Stimulated activated CD8-positive, alpha-beta memory T cell treated with anti-CD3 and anti-CD28 coated beads, Interleukin-2, amount 100 ng/mL, for 48 hours (primary cell): Measurements from ENCODE around the gene PEAR1.

Experiments
- DNase-seq, 2 donors: peaks; one replicate each; pipeline ENCODE4 v3.0.0-alpha.2; 2020; ENCODE audit warnings: low read depth in 2 of 2

Gene PEAR1

GRCh38 chr1:156901966-156902915 is 8.7 kb downstream of the PEAR1 start:
- DNase-seq, result no peak

- DNase-seq, result no peak
These were observed 10.0 kb downstream of the PEAR1 start for GRCh38 chr1:156903328-156904091.

DNA sequence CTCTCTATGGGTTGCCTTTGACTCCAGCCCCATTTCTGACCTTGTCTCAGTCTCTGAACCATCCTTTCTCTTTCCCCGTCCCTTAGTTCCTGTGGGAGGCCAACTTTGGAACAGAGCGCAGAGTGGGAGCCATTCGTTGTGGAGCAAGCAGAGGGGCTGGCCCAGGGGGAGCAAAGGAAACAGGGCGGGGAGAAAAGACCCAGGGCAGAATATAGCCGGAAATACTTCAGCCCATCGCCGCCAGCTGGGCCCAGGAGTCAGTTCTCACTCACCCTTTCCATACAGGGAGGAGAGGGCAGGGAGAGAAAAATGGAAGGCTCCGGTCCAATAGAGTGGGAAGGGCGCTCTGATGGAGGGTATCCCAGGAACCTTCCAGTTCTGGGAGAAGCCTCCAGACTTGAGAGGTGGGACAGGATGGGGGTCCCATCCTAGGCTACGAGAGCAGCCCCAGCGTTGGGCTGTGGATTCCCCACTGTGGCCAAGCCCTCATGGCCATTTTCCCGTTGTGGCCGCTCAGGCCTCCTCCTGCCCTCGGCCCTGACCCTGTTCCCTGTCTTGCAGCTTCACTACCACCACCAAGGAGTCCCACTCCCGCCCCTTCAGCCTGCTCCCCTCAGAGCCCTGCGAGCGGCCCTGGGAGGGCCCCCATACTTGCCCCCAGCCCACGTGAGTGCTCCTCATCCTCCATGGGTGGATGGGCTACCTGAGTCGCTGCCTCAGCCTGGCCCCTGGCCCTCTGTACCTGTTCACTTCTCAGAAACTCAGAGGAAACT is 10.9 kb downstream of the PEAR1 start:
- no peak for DNase-seq

DNA sequence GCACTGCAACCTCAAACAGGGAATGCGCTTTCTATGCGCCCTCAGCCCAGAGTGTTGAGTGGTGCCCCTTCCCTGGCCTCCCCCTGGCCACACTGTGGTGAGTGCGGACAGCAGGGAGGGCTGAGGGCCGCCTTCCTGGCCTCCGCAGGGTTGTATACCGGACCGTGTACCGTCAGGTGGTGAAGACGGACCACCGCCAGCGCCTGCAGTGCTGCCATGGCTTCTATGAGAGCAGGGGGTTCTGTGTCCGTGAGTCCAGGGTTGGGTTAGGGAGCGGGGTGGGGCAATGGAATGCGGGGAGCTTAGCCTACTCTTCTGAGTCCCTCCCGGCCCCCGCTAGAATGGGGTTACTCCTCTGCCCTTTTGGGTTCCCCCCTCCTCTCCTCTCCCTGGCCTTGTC is 11.7 kb downstream of the PEAR1 start:
- no peak for DNase-seq

GRCh38 chr1:156905651-156906050 is 12.1 kb downstream of the PEAR1 start:
- DNase-seq, result no peak

- DNase-seq, result no peak
These were observed 12.8 kb downstream of the PEAR1 start for GRCh38 chr1:156906206-156906906.

DNA sequence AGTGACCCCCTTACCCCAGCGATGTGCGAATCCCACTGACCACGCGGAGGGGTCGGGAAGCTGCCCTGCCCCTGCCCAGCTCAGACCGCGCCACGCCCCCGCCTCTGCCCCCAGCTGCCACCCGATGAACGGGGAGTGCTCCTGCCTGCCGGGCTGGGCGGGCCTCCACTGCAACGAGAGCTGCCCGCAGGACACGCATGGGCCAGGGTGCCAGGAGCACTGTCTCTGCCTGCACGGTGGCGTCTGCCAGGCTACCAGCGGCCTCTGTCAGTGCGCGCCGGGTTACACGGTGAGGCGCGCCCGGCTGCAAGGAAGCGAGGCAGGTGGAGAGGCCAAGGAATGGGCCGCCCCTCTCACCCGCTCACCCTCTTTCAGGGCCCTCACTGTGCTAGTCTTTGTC is 15.0 kb downstream of the PEAR1 start:
- no peak for DNase-seq

DNA sequence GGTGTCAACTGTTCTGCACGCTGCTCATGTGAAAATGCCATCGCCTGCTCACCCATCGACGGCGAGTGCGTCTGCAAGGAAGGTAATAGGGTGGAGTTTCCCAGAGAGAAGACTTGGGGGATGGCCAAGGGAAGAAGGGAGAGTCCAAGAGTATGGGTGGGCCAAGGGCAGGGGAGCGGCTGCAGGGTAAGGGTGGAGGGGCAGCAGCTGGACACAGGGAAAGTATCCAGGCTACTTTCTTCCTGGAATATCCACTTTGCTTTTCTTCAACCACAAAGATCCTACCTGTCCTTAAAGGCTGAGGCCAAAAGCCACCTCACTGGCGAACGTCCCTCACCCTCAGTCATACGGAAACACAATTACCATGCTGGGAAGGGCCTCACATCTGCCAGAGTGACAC is 15.4 kb downstream of the PEAR1 start:
- no peak for DNase-seq

- no peak for DNase-seq
These were observed 16.2 kb downstream of the PEAR1 start for GRCh38 chr1:156909671-156910070.

DNA sequence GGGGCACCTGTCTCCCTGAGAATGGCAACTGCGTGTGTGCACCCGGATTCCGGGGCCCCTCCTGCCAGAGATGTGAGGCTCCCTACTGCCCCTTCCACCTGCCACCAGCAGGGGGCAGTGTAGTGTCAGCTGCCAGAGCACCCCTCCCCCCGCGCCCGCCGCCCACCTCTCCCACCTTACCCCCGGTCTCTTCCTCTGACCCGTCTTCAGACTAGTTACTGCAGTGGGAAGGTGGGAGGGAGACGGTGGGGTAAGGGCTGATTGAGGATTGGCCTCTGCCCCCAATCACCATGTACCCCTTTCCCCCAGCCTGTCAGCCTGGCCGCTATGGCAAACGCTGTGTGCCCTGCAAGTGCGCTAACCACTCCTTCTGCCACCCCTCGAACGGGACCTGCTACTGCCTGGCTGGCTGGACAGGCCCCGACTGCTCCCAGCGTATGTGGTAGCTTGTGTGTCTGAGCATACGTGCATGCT is 16.8 kb downstream of the PEAR1 start:
- peak; percentile 48 to 52 for DNase-seq

GRCh38 chr1:156911577-156912298 is 18.2 kb downstream of the PEAR1 start:
- no peak for DNase-seq

DNA sequence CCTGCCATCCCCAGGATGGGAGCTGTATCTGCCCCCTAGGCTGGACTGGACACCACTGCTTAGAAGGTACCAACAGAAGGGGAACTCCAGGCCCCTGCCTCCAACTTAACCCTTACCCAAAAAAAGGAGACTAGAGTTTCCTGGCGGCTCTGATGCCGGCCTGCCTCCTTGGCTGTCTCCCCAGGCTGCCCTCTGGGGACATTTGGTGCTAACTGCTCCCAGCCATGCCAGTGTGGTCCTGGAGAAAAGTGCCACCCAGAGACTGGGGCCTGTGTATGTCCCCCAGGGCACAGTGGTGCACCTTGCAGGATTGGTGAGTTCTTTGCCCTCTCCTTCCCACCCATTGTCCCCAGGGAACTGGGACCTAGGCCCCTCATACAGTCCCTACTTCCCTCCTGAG is 18.8 kb downstream of the PEAR1 start:
- no peak for DNase-seq

GRCh38 chr1:156912861-156913808 is 19.6 kb downstream of the PEAR1 start:
- DNase-seq, result no peak

DNA sequence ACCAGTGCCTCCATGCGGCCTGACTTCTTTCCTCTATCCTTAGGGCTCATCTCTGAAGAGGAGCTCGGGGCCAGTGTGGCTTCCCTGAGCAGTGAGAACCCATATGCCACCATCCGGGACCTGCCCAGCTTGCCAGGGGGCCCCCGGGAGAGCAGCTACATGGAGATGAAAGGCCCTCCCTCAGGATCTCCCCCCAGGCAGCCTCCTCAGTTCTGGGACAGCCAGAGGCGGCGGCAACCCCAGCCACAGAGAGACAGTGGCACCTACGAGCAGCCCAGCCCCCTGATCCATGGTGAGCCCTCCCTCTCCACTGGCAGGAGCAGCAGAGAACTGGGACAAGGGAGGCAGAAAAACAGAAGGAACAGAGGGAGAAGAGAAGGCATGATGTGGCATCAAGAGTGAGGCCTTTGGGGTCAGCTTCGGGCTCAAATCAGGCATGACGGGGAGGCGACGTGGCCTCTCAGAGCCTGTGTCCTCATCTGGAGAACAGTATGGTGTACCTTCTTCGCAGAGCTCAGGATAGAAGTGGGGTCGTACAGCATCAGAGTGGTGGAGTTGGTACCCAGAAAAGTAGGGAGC is 20.4 kb downstream of the PEAR1 start:
- DNase-seq, result no peak

- no peak for DNase-seq
These were observed 20.9 kb downstream of the PEAR1 start for GRCh38 chr1:156914440-156914856.

GRCh38 chr1:156920233-156921052 is 26.9 kb downstream of the PEAR1 start, which contains the start of gene LRRC71:
Gene LRRC71, plus strand, starts transcription at chr1:156920632. Its CDS starts 172 bp downstream, at chr1:156920804.
- DNase-seq, result peak; percentile 74 to 80

GRCh38 chr1:156921053-156921529 is 27.6 kb downstream of the PEAR1 start:
- no peak for DNase-seq
